Neural crest cell (in vitro differentiated cells): ENCODE results near the gene SESN3. TPM values are rescaled to one million over a fixed set of nuclear protein-coding genes. Genes with fewer than 3 reads are reported as not detected.
"Not testable (repeated sequence)": the region's sequence is repeated elsewhere in the genome, so short reads cannot be mapped to it uniquely, and the experiment has no call there.

Experiments used
- DNase-seq: peaks from one replicate; pipeline ENCODE4 v3.0.0; 2021; ENCODE audit warnings: low read depth, mixed read lengths, low spot score
- H3K27ac Mint-ChIP-seq: one replicate; pipeline ENCODE4 v1.8.0; 2021; ENCODE audit warnings: mild to moderate bottlenecking, mixed read lengths; ENCODE audit not compliant: unreplicated experiment
- H3K27me3 Mint-ChIP-seq: 2 replicates; pipeline ENCODE4 v1.8.0; 2021; ENCODE audit warnings: low read depth, mild to moderate bottlenecking, mixed read lengths
- H3K36me3 Mint-ChIP-seq: 2 replicates; pipeline ENCODE4 v1.8.0; 2021; ENCODE audit warnings: low read depth, mild to moderate bottlenecking, mixed read lengths
- H3K4me1 Mint-ChIP-seq: 2 replicates; pipeline ENCODE4 v1.8.0; 2021; ENCODE audit warnings: mixed read lengths
- H3K4me3 Mint-ChIP-seq: one replicate; pipeline ENCODE4 v1.8.0; 2021; ENCODE audit warnings: mild to moderate bottlenecking, mixed read lengths
- H3K9me3 Mint-ChIP-seq: 2 replicates; pipeline ENCODE4 v1.8.0; 2021; ENCODE audit warnings: mixed read lengths
- CTCF ChIP-seq: fragments of 200-600 bp; sonication (generic); conservative IDR thresholded peaks from 2 replicates; pipeline ENCODE4 v1.5.0; 2021; ENCODE audit warnings: antibody characterized with exemption, mild to moderate bottlenecking
- long read RNA-seq: library from polyadenylated mRNA; unstranded; transcript quantifications from one replicate; pipeline ENCODE4 v2.0.0, GENCODE V29; 2020
- total RNA-seq: library from RNA; stranded (reverse); gene quantifications from 2 replicates; pipeline ENCODE4 v1.2.1, GENCODE V29; 2021

SESN3 gene
- total RNA-seq, result 77.8 and 80.8 TPM in 2 replicates
- long read RNA-seq, partial matches to known transcripts, result 0 of 9 reads
- long read RNA-seq, other reads (novel, unspliced or antisense), result 9 of 9 reads

DNA sequence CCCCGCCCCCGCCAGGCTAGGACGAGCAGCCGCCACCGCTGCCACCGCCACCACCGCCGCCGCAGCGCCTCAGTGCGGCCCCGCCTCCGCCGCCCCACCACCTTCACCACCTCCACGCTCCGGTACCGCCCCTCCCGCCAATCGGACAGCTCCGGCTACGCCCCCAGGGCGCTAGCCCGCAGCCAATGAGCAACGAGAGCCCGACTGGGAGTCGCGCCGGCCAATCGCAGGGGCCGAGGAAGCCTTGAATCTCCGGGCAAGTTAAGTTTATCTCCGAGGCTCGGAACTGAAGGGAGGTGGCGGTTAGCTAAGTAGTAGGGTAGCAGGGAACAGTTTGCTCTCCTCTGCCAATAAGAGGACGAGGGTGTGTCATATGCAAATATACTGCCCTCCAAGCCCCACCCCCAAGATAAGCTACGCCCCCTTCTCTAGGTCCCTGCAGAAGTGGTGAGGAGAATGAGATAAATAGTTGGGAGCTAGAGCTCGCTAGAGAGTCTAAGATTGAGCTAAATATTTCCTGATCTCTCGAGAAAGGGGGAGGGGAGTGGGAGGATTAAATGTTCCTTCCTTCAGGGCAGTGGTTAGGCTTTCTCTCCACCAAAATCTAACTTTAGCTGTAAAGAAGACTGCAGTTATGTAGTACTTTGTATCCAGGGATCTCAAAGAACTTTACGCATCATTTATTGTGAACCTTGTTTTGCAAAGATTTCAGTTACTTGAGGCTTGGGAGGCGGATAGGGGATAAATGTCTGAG lies at the start of gene SESN3:
Gene SESN3 (minus strand): TSS at position 76 of the 754 bp plus-strand sequence. CDS start 342 bp downstream, outside the sequence.
- Mint-ChIP-seq H3K36me3 (no peaks in the 10 kb centered on the region), H3K4me3 (peak within 1 kb of the TSS; percentile 95), H3K27me3 (no peaks in the 10 kb centered on the region), H3K27ac (peak within 1 kb of the TSS; percentile 93), H3K9me3 (no peaks in the 10 kb centered on the region), H3K4me1 (peaks cover 20% of the 10 kb centered on the region)
- no peak for TF ChIP-seq CTCF
- peak; percentile 96 for DNase-seq

DNA sequence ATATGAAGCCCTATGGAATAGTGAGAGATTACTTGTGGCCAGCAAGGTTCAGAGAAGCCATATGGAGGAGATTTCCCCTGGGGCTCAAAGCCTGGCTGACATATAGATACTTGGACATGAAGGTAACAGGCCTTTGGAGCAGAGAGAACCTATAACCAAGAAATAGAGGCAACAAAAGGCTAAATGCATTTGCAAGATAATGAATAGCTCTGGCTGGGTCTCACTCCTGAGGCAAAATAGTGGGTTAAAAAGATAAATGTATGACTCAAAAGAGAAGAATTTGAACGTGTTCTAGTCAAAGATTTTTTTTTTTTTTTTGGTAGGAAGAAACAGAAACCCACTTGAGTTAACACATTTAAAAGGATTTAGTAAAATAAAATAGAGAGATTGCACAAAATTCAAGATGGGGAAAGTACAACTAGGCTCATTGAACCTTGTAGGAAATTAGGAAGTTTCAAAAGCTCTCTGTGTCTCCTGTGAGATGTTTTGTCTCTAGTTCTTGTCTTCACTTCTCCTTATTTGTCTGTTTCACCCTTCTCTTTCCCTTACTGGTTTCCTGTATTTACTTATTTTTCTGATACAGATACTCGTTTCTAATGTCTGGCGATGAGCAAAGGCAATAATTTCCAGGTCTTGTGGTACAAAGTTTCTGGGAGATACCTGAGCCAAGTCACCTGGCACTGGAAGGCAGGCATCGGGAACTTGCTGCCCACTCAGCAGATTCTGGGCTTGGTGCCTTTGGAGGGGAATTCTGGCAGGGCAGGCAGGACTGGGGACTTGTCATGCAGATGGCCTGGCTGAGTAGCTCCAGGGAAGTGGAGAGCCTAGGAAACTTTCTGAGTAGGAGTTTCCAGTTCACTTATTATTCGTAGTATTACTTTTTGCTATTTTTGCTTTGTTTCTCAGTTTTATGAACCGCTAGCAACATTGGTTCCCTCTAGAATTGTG lies 49.2 kb upstream of the SESN3 start:
- no peak overlapping the region for H3K4me3 Mint-ChIP-seq
- peaks cover 31% of the 10 kb centered on the region for H3K4me1 Mint-ChIP-seq
- no peak for TF ChIP-seq CTCF

GRCh38 chr11:95277868-95278267 lies 46.9 kb upstream of the SESN3 start:
- Mint-ChIP-seq H3K4me1 (peaks cover 27% of the 10 kb centered on the region), H3K27me3 (no peaks in the 10 kb centered on the region), H3K9me3 (peaks cover 2% of the 10 kb centered on the region), H3K36me3 (no peaks in the 10 kb centered on the region), H3K4me3 (no peak overlapping the region), H3K27ac (no peak overlapping the region)
- TF ChIP-seq CTCF, result no peak
- no peak for DNase-seq

More for the DNA sequence above, 49.2 kb upstream of the SESN3 start:
- no peak overlapping the region for H3K27ac Mint-ChIP-seq
- H3K9me3 Mint-ChIP-seq, result no peaks in the 10 kb centered on the region
- no peaks in the 10 kb centered on the region for H3K27me3 Mint-ChIP-seq
- H3K36me3 Mint-ChIP-seq, result no peaks in the 10 kb centered on the region
- no peak for DNase-seq

DNA sequence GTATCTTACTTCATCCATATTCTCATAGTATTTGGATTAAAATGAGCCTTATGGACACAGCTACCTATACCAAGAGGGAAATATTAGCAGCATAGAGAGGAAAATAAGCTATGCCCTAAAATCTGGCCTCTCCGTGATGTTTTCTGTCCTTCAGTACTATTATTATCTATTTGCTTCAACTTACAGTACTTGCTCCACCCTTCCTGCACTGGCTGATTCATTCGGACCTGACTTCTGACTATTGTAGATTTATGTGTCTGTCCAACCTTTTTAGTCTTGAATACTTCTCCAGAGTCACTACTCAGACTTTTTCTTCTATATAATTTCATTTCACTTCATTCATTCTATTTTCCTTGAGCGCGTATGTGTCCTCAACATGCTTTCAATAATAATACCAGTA lies 45.1 kb upstream of the SESN3 start:
- no peak for TF ChIP-seq CTCF
- H3K36me3 Mint-ChIP-seq, result no peaks in the 10 kb centered on the region
- H3K4me1 Mint-ChIP-seq, result peaks cover 14% of the 10 kb centered on the region
- no peak for DNase-seq
- peaks cover 2% of the 10 kb centered on the region for H3K9me3 Mint-ChIP-seq
- H3K27me3 Mint-ChIP-seq, result no peaks in the 10 kb centered on the region
- no peak overlapping the region for H3K4me3 Mint-ChIP-seq
- no peak overlapping the region for H3K27ac Mint-ChIP-seq

- H3K27me3 Mint-ChIP-seq, DNase-seq, H3K4me1 Mint-ChIP-seq, H3K4me3 Mint-ChIP-seq, H3K36me3 Mint-ChIP-seq, H3K9me3 Mint-ChIP-seq, H3K27ac Mint-ChIP-seq: not testable (repeated sequence)
These were observed 42.6 kb upstream of the SESN3 start for GRCh38 chr11:95273618-95274017.
